GM19463 (cell line): Measurements from ENCODE around the gene TRMT2A.

ENCODE experiments used
- ATAC-seq: cut with Tn5 transposase; IDR thresholded peaks from one replicate; pipeline ENCODE4 v1.9.1; 2021; ENCODE audit warnings: mild to moderate bottlenecking, moderate library complexity; ENCODE audit not compliant: unreplicated experiment

The TRMT2A gene

GRCh38 chr22:20107951-20108756 lies 8.9 kb downstream of the TRMT2A start:
- ATAC-seq = no peak

- ATAC-seq = no peak
Measured at GRCh38 chr22:20107471-20107901, 9.5 kb downstream of the TRMT2A start.

GRCh38 chr22:20106849-20107237 lies 10.2 kb downstream of the TRMT2A start:
- ATAC-seq = no peak

GRCh38 chr22:20106205-20106848 lies 10.7 kb downstream of the TRMT2A start:
- no peak for ATAC-seq

GRCh38 chr22:20105456-20106204 lies 11.4 kb downstream of the TRMT2A start:
- no peak for ATAC-seq

- ATAC-seq = no peak
Measured at GRCh38 chr22:20102203-20102780, 14.7 kb downstream of the TRMT2A start.

- no peak for ATAC-seq
Measured at GRCh38 chr22:20101638-20102037, 15.4 kb downstream of the TRMT2A start.

GRCh38 chr22:20099099-20099711 lies 17.8 kb downstream of the TRMT2A start:
- no peak for ATAC-seq

GRCh38 chr22:20096574-20097420 lies 20.2 kb downstream of the TRMT2A start:
- ATAC-seq = no peak

GRCh38 chr22:20095521-20095920 lies 21.5 kb downstream of the TRMT2A start:
- no peak for ATAC-seq

GRCh38 chr22:20094197-20094807 lies 22.7 kb downstream of the TRMT2A start:
- no peak for ATAC-seq

- ATAC-seq = no peak
Measured at GRCh38 chr22:20093418-20094196, 23.4 kb downstream of the TRMT2A start.

- ATAC-seq = no peak
Measured at GRCh38 chr22:20092477-20092854, 24.6 kb downstream of the TRMT2A start.

GRCh38 chr22:20091690-20092476 lies 25.1 kb downstream of the TRMT2A start:
- no peak for ATAC-seq

GRCh38 chr22:20090730-20091240 lies 26.2 kb downstream of the TRMT2A start:
- ATAC-seq = no peak

GRCh38 chr22:20089977-20090729 lies 26.9 kb downstream of the TRMT2A start:
- no peak for ATAC-seq
